Nephron (organoid): ENCODE results near the gene TYW1B.
A peak's percentile ranks its signal among the peaks of the same experiment; 100 is the strongest.
"Not testable (repeated sequence)": the region's sequence is repeated elsewhere in the genome, so short reads cannot be mapped to it uniquely, and the experiment has no call there.

Experiments used
- H3K27ac Mint-ChIP-seq, 3 experiments: 2 replicates each; pipeline ENCODE4 v1.8.0; 2020; ENCODE audit warnings: mixed read lengths in 3 of 3, mild to moderate bottlenecking in 2 of 3, moderate library complexity in 1 of 3
- H3K27me3 Mint-ChIP-seq: 2 replicates; pipeline ENCODE4 v1.8.0; 2021; ENCODE audit warnings: low read depth, mild to moderate bottlenecking, moderate library complexity, mixed read lengths
- H3K36me3 Mint-ChIP-seq: 2 replicates; pipeline ENCODE4 v1.8.0; 2020; ENCODE audit warnings: low read depth, mixed read lengths
- H3K4me1 Mint-ChIP-seq: 2 replicates; pipeline ENCODE4 v1.8.0; 2020; ENCODE audit warnings: mixed read lengths
- H3K4me3 Mint-ChIP-seq, 3 experiments: 2 replicates each; pipeline ENCODE4 v1.8.0; 2020; ENCODE audit warnings: mild to moderate bottlenecking in 3 of 3, mixed read lengths in 3 of 3, moderate library complexity in 2 of 3
- H3K9me3 Mint-ChIP-seq: 2 replicates; pipeline ENCODE4 v1.8.0; 2020; ENCODE audit warnings: mixed read lengths
- CTCF ChIP-seq, 3 experiments: fragments of 200-600 bp; sonication (generic); IDR thresholded peaks; one replicate each; pipeline ENCODE4 v1.5.0; 2021; ENCODE audit warnings: antibody characterized with exemption in 3 of 3; ENCODE audit not compliant: unreplicated experiment in 3 of 3

The TYW1B gene

GRCh38 chr7:72550454-72550853 lies 277.5 kb downstream of the TYW1B start:
- not testable (repeated sequence) for H3K36me3 Mint-ChIP-seq, H3K4me3 Mint-ChIP-seq, H3K27ac Mint-ChIP-seq, H3K4me1 Mint-ChIP-seq, H3K27me3 Mint-ChIP-seq
- peaks cover 15% of the 10 kb centered on the region for H3K9me3 Mint-ChIP-seq

GRCh38 chr7:72546586-72547237 lies 281.3 kb downstream of the TYW1B start:
- H3K27ac Mint-ChIP-seq, H3K9me3 Mint-ChIP-seq, H3K4me3 Mint-ChIP-seq, H3K4me1 Mint-ChIP-seq, H3K36me3 Mint-ChIP-seq: not testable (repeated sequence)
- H3K27me3 Mint-ChIP-seq: peaks cover 12% of the 10 kb centered on the region

- H3K4me1 Mint-ChIP-seq, H3K27ac Mint-ChIP-seq, H3K4me3 Mint-ChIP-seq: not testable (repeated sequence)
These were observed 283.5 kb downstream of the TYW1B start for GRCh38 chr7:72544531-72544930.

GRCh38 chr7:72540923-72541322 lies 287.1 kb downstream of the TYW1B start:
- no peak overlapping the region for H3K27ac Mint-ChIP-seq
- peaks cover 12% of the 10 kb centered on the region for H3K27me3 Mint-ChIP-seq
- no peak overlapping the region for H3K4me3 Mint-ChIP-seq
- H3K36me3 Mint-ChIP-seq: no peaks in the 10 kb centered on the region
- TF ChIP-seq CTCF (IDR thresholded peaks at IDR 0.05; ENCODE audit: unreplicated experiment in 3 of 3): no peak
- no peaks in the 10 kb centered on the region for H3K9me3 Mint-ChIP-seq
- H3K4me1 Mint-ChIP-seq: peaks cover 5% of the 10 kb centered on the region

More at GRCh38 chr7:72544531-72544930, 283.5 kb downstream of the TYW1B start:
- peaks cover 12% of the 10 kb centered on the region for H3K27me3 Mint-ChIP-seq
- not testable (repeated sequence) for H3K36me3 Mint-ChIP-seq, H3K9me3 Mint-ChIP-seq

GRCh38 chr7:72540106-72540611 lies 287.8 kb downstream of the TYW1B start:
- H3K9me3 Mint-ChIP-seq: no peaks in the 10 kb centered on the region
- H3K36me3 Mint-ChIP-seq: no peaks in the 10 kb centered on the region
- TF ChIP-seq CTCF (IDR thresholded peaks at IDR 0.05; ENCODE audit: unreplicated experiment in 3 of 3): no peak
- no peak overlapping the region for H3K27ac Mint-ChIP-seq
- no peak overlapping the region for H3K4me3 Mint-ChIP-seq
- peaks cover 12% of the 10 kb centered on the region for H3K27me3 Mint-ChIP-seq
- peaks cover 5% of the 10 kb centered on the region for H3K4me1 Mint-ChIP-seq

GRCh38 chr7:72539702-72540101 lies 288.3 kb downstream of the TYW1B start:
- Mint-ChIP-seq H3K27ac (no peak overlapping the region), H3K9me3 (no peaks in the 10 kb centered on the region), H3K27me3 (peaks cover 12% of the 10 kb centered on the region), H3K4me3 (no peak overlapping the region), H3K4me1 (peaks cover 5% of the 10 kb centered on the region), H3K36me3 (no peaks in the 10 kb centered on the region)
- TF ChIP-seq CTCF (IDR thresholded peaks at IDR 0.05; ENCODE audit: unreplicated experiment in 3 of 3): no peak

GRCh38 chr7:72538856-72539255 lies 289.1 kb downstream of the TYW1B start:
- Mint-ChIP-seq H3K36me3 (no peaks in the 10 kb centered on the region), H3K27ac (peak overlapping the region in 1 of 3 experiments; percentile 48), H3K9me3 (no peaks in the 10 kb centered on the region), H3K27me3 (peaks cover 12% of the 10 kb centered on the region), H3K4me3 (no peak overlapping the region), H3K4me1 (peaks cover 5% of the 10 kb centered on the region)
- TF ChIP-seq CTCF (IDR thresholded peaks at IDR 0.05; ENCODE audit: unreplicated experiment in 3 of 3): no peak
